Trophoblast cell (in vitro differentiated cells and primary cell): ENCODE data around the gene LIG1.

Experiments
- DNase-seq, 2 donors: peaks; one replicate each; pipeline ENCODE4 v3.0.0-alpha.2; 2016
- H2AFZ ChIP-seq: 2 replicates; pipeline ENCODE4 v1.6.1; 2013; ENCODE audit warnings: low read length, moderate library complexity, mild to moderate bottlenecking; ENCODE audit not compliant: insufficient read depth, poor library complexity
- H2AK5ac ChIP-seq: 2 replicates; pipeline ENCODE4 v1.6.1; 2013; ENCODE audit warnings: mild to moderate bottlenecking, low read length
- H2BK120ac ChIP-seq: 2 replicates; pipeline ENCODE4 v1.6.1; 2013; ENCODE audit warnings: low read length, mild to moderate bottlenecking, moderate library complexity; ENCODE audit not compliant: insufficient read depth, poor library complexity
- H2BK12ac ChIP-seq: 2 replicates; pipeline ENCODE4 v1.6.1; 2013; ENCODE audit warnings: mild to moderate bottlenecking, low read length, moderate library complexity
- H2BK5ac ChIP-seq: 2 replicates; pipeline ENCODE4 v1.6.1; 2013; ENCODE audit warnings: low read length, low read depth, moderate library complexity, mild to moderate bottlenecking; ENCODE audit not compliant: poor library complexity
- H3K14ac ChIP-seq: 2 replicates; pipeline ENCODE4 v1.6.1; 2013; ENCODE audit warnings: mild to moderate bottlenecking, low read length
- H3K18ac ChIP-seq: 2 replicates; pipeline ENCODE4 v1.6.1; 2013; ENCODE audit warnings: mild to moderate bottlenecking, low read length
- H3K23ac ChIP-seq: 2 replicates; pipeline ENCODE4 v1.6.1; 2013; ENCODE audit warnings: low read length
- H3K27ac ChIP-seq: 2 replicates; pipeline ENCODE4 v1.5.1; 2013; ENCODE audit warnings: low read depth, mild to moderate bottlenecking, inconsistent platforms, low read length, moderate library complexity
- H3K27me3 ChIP-seq: 2 replicates; pipeline ENCODE4 v1.6.1; 2013; ENCODE audit warnings: inconsistent platforms, mild to moderate bottlenecking, low read length, moderate library complexity; ENCODE audit not compliant: insufficient read depth
- H3K36me3 ChIP-seq, 2 experiments: 1 replicate in 1 of 2; 2 replicates in 1 of 2; pipeline ENCODE4 v1.6.1; 2013; ENCODE audit warnings: low read length in 2 of 2, mild to moderate bottlenecking in 2 of 2, moderate library complexity in 1 of 2; ENCODE audit not compliant: insufficient read depth in 2 of 2, control insufficient read depth in 1 of 2
- H3K4ac ChIP-seq: 2 replicates; pipeline ENCODE4 v1.6.1; 2013; ENCODE audit warnings: low read depth, mild to moderate bottlenecking, low read length, moderate library complexity
- H3K4me1 ChIP-seq, 2 experiments: 1 replicate in 1 of 2; 2 replicates in 1 of 2; pipeline ENCODE4 v1.6.1; 2013; ENCODE audit warnings: low read length in 2 of 2, mild to moderate bottlenecking in 2 of 2, moderate library complexity in 1 of 2; ENCODE audit not compliant: insufficient read depth in 2 of 2, control insufficient read depth in 1 of 2
- H3K4me2 ChIP-seq: 2 replicates; pipeline ENCODE4 v1.6.1; 2013; ENCODE audit warnings: inconsistent platforms, mild to moderate bottlenecking, low read length, moderate library complexity
- H3K4me3 ChIP-seq: 2 replicates; pipeline ENCODE4 v1.5.1; 2013; ENCODE audit warnings: mild to moderate bottlenecking, low read depth, low read length, inconsistent platforms
- H3K79me1 ChIP-seq: one replicate; pipeline ENCODE4 v1.6.1; 2013; ENCODE audit warnings: low read length
- H3K79me2 ChIP-seq: 2 replicates; pipeline ENCODE4 v1.6.1; 2013; ENCODE audit warnings: low read length, mild to moderate bottlenecking; ENCODE audit not compliant: control insufficient read depth, insufficient read depth, poor library complexity
- H3K9ac ChIP-seq: 2 replicates; pipeline ENCODE4 v1.6.1; 2013; ENCODE audit warnings: mild to moderate bottlenecking, low read length
- H3K9me3 ChIP-seq: 2 replicates; pipeline ENCODE4 v1.6.1; 2013; ENCODE audit warnings: low read depth, mild to moderate bottlenecking, control low read depth, inconsistent platforms, low read length; ENCODE audit not compliant: insufficient read depth
- H4K12ac ChIP-seq: 2 replicates; pipeline ENCODE4 v1.6.1; 2013; ENCODE audit warnings: low read depth, mild to moderate bottlenecking, low read length, moderate library complexity
- H4K8ac ChIP-seq: 2 replicates; pipeline ENCODE4 v1.6.1; 2013; ENCODE audit warnings: low read depth, mild to moderate bottlenecking, low read length, moderate library complexity
- H4K91ac ChIP-seq: one replicate; pipeline ENCODE4 v1.6.1; 2013; ENCODE audit warnings: low read depth, mild to moderate bottlenecking, low read length, moderate library complexity
- WGBS: extraction: QIAGEN DNeasy Blood & Tissue Kit; methylation state at CpG from one replicate; pipeline ENCODE4 v1.1.7; 2013; ENCODE audit warnings: missing lambda C conversion rate; ENCODE audit not compliant: insufficient read length, insufficient coverage; ENCODE audit errors: extremely low coverage; 5-methylcytosine and 5-hydroxymethylcytosine counted together

LIG1 gene

DNA sequence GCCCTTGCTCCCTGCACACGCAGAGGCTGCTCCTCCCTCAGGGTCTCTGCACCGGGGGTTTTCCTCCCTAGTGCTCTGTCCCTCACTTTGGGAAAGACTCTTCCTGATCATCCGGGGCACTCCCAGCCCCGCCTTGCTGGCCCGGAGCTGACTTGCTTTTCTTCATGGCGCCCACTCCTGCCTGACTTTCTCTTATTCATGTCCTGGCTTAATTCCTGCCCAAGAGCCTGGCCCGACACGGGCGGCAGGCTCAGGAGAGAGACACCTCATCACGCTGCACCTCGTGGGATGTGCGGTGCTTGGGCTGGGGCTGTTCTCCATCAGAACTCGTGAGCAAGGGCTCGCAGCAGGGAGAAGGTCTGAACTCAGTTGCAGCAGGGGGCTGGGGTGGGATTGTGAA lies 47.7 kb downstream of the LIG1 start:
- H3K23ac ChIP-seq = no peak overlapping the region
- H3K36me3 ChIP-seq = peaks cover 41 to 45% of the 10 kb centered on the region in 2 experiments
- H2BK12ac ChIP-seq = peak overlapping the region; percentile 47
- no peak overlapping the region for H4K12ac ChIP-seq
- H3K79me1 ChIP-seq = peaks cover 15% of the 10 kb centered on the region
- no peak overlapping the region for H3K9ac ChIP-seq
- H2BK120ac ChIP-seq = peak overlapping the region; percentile 2
- no CpG with 5 or more reads among the region's 14 CpGs for WGBS
- no peaks in the 10 kb centered on the region for H3K79me2 ChIP-seq
- H4K91ac ChIP-seq = peak overlapping the region; percentile 72
- peaks cover 14 to 16% of the 10 kb centered on the region in 2 experiments for H3K4me1 ChIP-seq
- H3K9me3 ChIP-seq = peaks cover 5% of the 10 kb centered on the region
- peak overlapping the region; percentile 82 for H3K27ac ChIP-seq
- H2AK5ac ChIP-seq = peak overlapping the region; percentile 61
- no peak overlapping the region for H3K4me3 ChIP-seq
- H2BK5ac ChIP-seq = peak overlapping the region; percentile 48
- H4K8ac ChIP-seq = peak overlapping the region; percentile 63
- H3K14ac ChIP-seq = peak overlapping the region; percentile 5
- no peaks in the 10 kb centered on the region for H3K27me3 ChIP-seq
- no peak overlapping the region for H3K4ac ChIP-seq
- peak overlapping the region; percentile 31 for H3K18ac ChIP-seq
- no peak overlapping the region for H3K4me2 ChIP-seq
- no peak overlapping the region for H2AFZ ChIP-seq
- no peak for DNase-seq

DNA sequence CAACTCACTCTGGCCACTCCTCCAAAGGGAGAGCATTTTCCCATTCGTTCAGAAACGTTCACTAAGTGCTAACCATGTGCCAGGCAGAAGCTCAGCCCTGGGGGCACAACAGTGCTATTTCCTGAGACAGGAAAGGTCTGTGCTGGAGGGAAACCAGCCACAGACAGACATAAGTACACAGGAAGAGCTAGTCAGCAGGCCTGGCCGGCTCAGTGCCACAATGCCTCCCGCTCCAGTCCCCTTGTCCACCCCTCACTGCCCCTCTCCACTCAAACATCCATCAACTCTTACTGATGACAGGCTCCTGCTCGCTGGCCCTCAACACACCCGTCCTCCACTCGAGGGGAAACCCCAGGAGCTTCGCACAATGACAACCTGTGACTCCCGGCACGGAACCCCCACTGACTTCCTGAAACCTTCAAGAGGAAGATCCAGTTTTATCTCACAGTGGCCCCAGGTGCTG lies 48.2 kb downstream of the LIG1 start:
- Histone ChIP-seq H2BK120ac (peak overlapping the region; percentile 2), H3K79me1 (peaks cover 15% of the 10 kb centered on the region), H3K4me1 (peaks cover 14 to 16% of the 10 kb centered on the region in 2 experiments), H3K18ac (peak overlapping the region; percentile 31), H2AFZ (no peak overlapping the region), H3K14ac (peak overlapping the region; percentile 5), H4K91ac (peak overlapping the region; percentile 72), H2BK12ac (peak overlapping the region; percentile 43), H2AK5ac (peak overlapping the region; percentile 61), H3K4me2 (no peak overlapping the region), H3K9me3 (peaks cover 2% of the 10 kb centered on the region), H3K27me3 (no peaks in the 10 kb centered on the region), H4K12ac (no peak overlapping the region), H2BK5ac (peak overlapping the region; percentile 48), H3K36me3 (peaks cover 37 to 41% of the 10 kb centered on the region in 2 experiments), H3K23ac (no peak overlapping the region), H3K4ac (no peak overlapping the region), H3K4me3 (no peak overlapping the region), H3K79me2 (no peaks in the 10 kb centered on the region), H3K9ac (no peak overlapping the region), H3K27ac (peak overlapping the region; percentile 82), H4K8ac (peak overlapping the region; percentile 63)
- no peak for DNase-seq
- WGBS = no CpG with 5 or more reads among the region's 10 CpGs

- Histone ChIP-seq H3K4me3 (no peak overlapping the region), H4K91ac (peak overlapping the region; percentile 60), H3K36me3 (peaks cover 38 to 44% of the 10 kb centered on the region in 2 experiments), H3K18ac (peak overlapping the region; percentile 41), H3K9ac (no peak overlapping the region), H3K27ac (no peak overlapping the region), H4K8ac (no peak overlapping the region), H2AFZ (no peak overlapping the region), H2BK12ac (peak overlapping the region; percentile 78), H3K4ac (no peak overlapping the region), H3K79me2 (no peaks in the 10 kb centered on the region), H3K9me3 (peaks cover 2% of the 10 kb centered on the region), H4K12ac (no peak overlapping the region), H3K79me1 (peaks cover 15% of the 10 kb centered on the region), H2BK120ac (peak overlapping the region; percentile 29), H3K4me2 (no peak overlapping the region), H2AK5ac (peak overlapping the region; percentile 38), H3K14ac (peak overlapping the region; percentile 13), H3K23ac (no peak overlapping the region), H3K27me3 (no peaks in the 10 kb centered on the region), H2BK5ac (no peak overlapping the region), H3K4me1 (peaks cover 14 to 16% of the 10 kb centered on the region in 2 experiments)
- WGBS = no CpG with 5 or more reads among the region's 14 CpGs
- no peak for DNase-seq
Observed at GRCh38 chr19:48121066-48121465, 49.1 kb downstream of the LIG1 start.

GRCh38 chr19:48120505-48120904 lies 49.6 kb downstream of the LIG1 start:
- no peak overlapping the region for H2AK5ac ChIP-seq
- DNase-seq = peak in 1 of 2 donors; percentile 10
- no peak overlapping the region for H4K12ac ChIP-seq
- no peak overlapping the region for H3K14ac ChIP-seq
- H3K36me3 ChIP-seq = peaks cover 43 to 48% of the 10 kb centered on the region in 2 experiments
- H3K4me3 ChIP-seq = no peak overlapping the region
- H3K79me2 ChIP-seq = no peaks in the 10 kb centered on the region
- H3K27me3 ChIP-seq = no peaks in the 10 kb centered on the region
- H3K18ac ChIP-seq = no peak overlapping the region
- no peak overlapping the region for H3K4ac ChIP-seq
- no peak overlapping the region for H3K23ac ChIP-seq
- no peak overlapping the region for H3K27ac ChIP-seq
- H2BK12ac ChIP-seq = no peak overlapping the region
- no peak overlapping the region for H2AFZ ChIP-seq
- peaks cover 14 to 16% of the 10 kb centered on the region in 2 experiments for H3K4me1 ChIP-seq
- H4K8ac ChIP-seq = no peak overlapping the region
- no peak overlapping the region for H2BK120ac ChIP-seq
- H3K4me2 ChIP-seq = no peak overlapping the region
- no peak overlapping the region for H4K91ac ChIP-seq
- no peak overlapping the region for H2BK5ac ChIP-seq
- WGBS = no CpG with 5 or more reads among the region's 2 CpGs
- H3K79me1 ChIP-seq = peaks cover 15% of the 10 kb centered on the region
- no peak overlapping the region for H3K9ac ChIP-seq
- peaks cover 2% of the 10 kb centered on the region for H3K9me3 ChIP-seq
